MM.1S (cell line): ENCODE data around the gene ARHGAP11A.

ENCODE experiments used
- DNase-seq: peaks from one replicate; pipeline ENCODE4 v3.0.0-alpha.2; 2015
- H2AFZ ChIP-seq: fragments of 300-600 bp; sonication (generic); 2 replicates; pipeline ENCODE4 v1.6.0; 2016; ENCODE audit warnings: antibody characterized with exemption, low read length
- H3F3A ChIP-seq: fragments of 300-600 bp; sonication (generic); 2 replicates; pipeline ENCODE4 v1.6.1; 2016; ENCODE audit warnings: mild to moderate bottlenecking, antibody characterized with exemption, low read length, moderate library complexity, mixed read lengths; ENCODE audit not compliant: insufficient read depth
- H3K27ac ChIP-seq: fragments of 300-600 bp; sonication (generic); 2 replicates; pipeline ENCODE4 v1.5.1; 2016; ENCODE audit warnings: mild to moderate bottlenecking, low read length
- H3K27me3 ChIP-seq: fragments of 300-600 bp; sonication (generic); replicated peaks from 2 replicates; pipeline ENCODE4 v1.6.0; 2016; ENCODE audit warnings: low read length; ENCODE audit not compliant: insufficient read depth
- H3K36me3 ChIP-seq: fragments of 300-600 bp; sonication (generic); replicated peaks from 2 replicates; pipeline ENCODE4 v1.6.1; 2016; ENCODE audit warnings: mild to moderate bottlenecking, low read length, mixed read lengths; ENCODE audit not compliant: insufficient read depth
- H3K4me1 ChIP-seq: fragments of 300-600 bp; sonication (generic); 2 replicates; pipeline ENCODE4 v1.6.1; 2016; ENCODE audit warnings: low read length, mixed read lengths
- H3K4me2 ChIP-seq: fragments of 300-600 bp; sonication (generic); 2 replicates; pipeline ENCODE4 v1.6.0; 2016; ENCODE audit warnings: low read depth, low read length
- H3K4me3 ChIP-seq: fragments of 300-600 bp; sonication (generic); 2 replicates; pipeline ENCODE4 v1.5.1; 2016; ENCODE audit warnings: low read length, mixed read lengths
- H3K79me2 ChIP-seq: fragments of 300-600 bp; sonication (generic); 2 replicates; pipeline ENCODE4 v1.6.1; 2016; ENCODE audit warnings: mixed run types, low read length, mixed read lengths
- H3K9ac ChIP-seq: fragments of 300-600 bp; sonication (generic); 2 replicates; pipeline ENCODE4 v1.6.1; 2016; ENCODE audit warnings: low read length, mixed read lengths
- H3K9me2 ChIP-seq: fragments of 300-600 bp; sonication (generic); replicated peaks from 2 replicates; pipeline ENCODE4 v1.6.1; 2016; ENCODE audit warnings: mild to moderate bottlenecking, low read length, mixed read lengths; ENCODE audit not compliant: insufficient read depth
- H3K9me3 ChIP-seq: fragments of 300-600 bp; sonication (generic); replicated peaks from 2 replicates; pipeline ENCODE4 v1.6.1; 2016; ENCODE audit warnings: mild to moderate bottlenecking, low read length, mixed read lengths; ENCODE audit not compliant: insufficient read depth
- H4K20me1 ChIP-seq: fragments of 300-600 bp; sonication (generic); 2 replicates; pipeline ENCODE4 v1.6.1; 2016; ENCODE audit warnings: mild to moderate bottlenecking, low read length, moderate library complexity, mixed read lengths; ENCODE audit not compliant: insufficient read depth
- EZH2 ChIP-seq: fragments of 300-600 bp; sonication (generic); optimal IDR thresholded peaks from 2 replicates; pipeline ENCODE3; 2017; ENCODE audit warnings: low read depth, mild to moderate bottlenecking, antibody characterized with exemption, low read length, mixed read lengths
- EZH2phosphoT487 ChIP-seq: fragments of 300-600 bp; sonication (generic); IDR thresholded peaks from 2 replicates; pipeline ENCODE4 v1.6.1; 2018; ENCODE audit warnings: antibody characterized with exemption, low read length
- TF ChIP-seq, protein P1 (sequence below): fragments of 300-600 bp; sonication (generic); IDR thresholded peaks from 2 replicates; pipeline ENCODE4 v1.5.1; 2016; ENCODE audit warnings: antibody characterized with exemption, low read length, mixed read lengths

Gene ARHGAP11A

DNA sequence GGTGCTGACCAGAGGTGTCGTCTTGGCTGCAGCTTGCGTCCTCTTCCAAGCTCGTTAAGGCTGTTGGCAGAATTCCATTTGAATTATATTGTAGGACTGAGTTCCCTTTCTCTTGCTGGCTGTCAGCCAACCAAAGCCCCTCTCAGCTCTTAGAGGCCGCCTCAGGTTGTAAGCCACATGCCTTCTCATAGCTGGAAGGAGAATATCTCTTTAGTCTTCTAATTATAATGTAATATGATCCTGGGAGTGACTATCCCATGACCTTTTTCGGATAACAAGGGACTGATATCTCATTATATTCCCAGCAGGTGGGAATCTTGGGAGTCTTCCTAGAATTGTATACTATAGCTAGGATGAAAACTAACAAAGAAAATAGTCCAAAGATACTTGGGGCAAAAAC lies 31.0 kb downstream of the ARHGAP11A start:
- no peak for DNase-seq
- Histone ChIP-seq H3K4me2 (no peak overlapping the region), H3K79me2 (no peaks in the 10 kb centered on the region), H2AFZ (no peak overlapping the region), H3K9me3 (no peaks in the 10 kb centered on the region), H3K4me1 (no peaks in the 10 kb centered on the region), H3K27me3 (no peaks in the 10 kb centered on the region), H3K27ac (no peak overlapping the region), H4K20me1 (no peaks in the 10 kb centered on the region), H3F3A (no peaks in the 10 kb centered on the region), H3K9ac (no peak overlapping the region), H3K36me3 (no peaks in the 10 kb centered on the region), H3K9me2 (no peaks in the 10 kb centered on the region), H3K4me3 (no peak overlapping the region)
- TF ChIP-seq, protein P1, sequence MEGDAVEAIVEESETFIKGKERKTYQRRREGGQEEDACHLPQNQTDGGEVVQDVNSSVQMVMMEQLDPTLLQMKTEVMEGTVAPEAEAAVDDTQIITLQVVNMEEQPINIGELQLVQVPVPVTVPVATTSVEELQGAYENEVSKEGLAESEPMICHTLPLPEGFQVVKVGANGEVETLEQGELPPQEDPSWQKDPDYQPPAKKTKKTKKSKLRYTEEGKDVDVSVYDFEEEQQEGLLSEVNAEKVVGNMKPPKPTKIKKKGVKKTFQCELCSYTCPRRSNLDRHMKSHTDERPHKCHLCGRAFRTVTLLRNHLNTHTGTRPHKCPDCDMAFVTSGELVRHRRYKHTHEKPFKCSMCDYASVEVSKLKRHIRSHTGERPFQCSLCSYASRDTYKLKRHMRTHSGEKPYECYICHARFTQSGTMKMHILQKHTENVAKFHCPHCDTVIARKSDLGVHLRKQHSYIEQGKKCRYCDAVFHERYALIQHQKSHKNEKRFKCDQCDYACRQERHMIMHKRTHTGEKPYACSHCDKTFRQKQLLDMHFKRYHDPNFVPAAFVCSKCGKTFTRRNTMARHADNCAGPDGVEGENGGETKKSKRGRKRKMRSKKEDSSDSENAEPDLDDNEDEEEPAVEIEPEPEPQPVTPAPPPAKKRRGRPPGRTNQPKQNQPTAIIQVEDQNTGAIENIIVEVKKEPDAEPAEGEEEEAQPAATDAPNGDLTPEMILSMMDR: no peak
- no peak for TF ChIP-seq EZH2phosphoT487
- no peak for TF ChIP-seq EZH2

DNA sequence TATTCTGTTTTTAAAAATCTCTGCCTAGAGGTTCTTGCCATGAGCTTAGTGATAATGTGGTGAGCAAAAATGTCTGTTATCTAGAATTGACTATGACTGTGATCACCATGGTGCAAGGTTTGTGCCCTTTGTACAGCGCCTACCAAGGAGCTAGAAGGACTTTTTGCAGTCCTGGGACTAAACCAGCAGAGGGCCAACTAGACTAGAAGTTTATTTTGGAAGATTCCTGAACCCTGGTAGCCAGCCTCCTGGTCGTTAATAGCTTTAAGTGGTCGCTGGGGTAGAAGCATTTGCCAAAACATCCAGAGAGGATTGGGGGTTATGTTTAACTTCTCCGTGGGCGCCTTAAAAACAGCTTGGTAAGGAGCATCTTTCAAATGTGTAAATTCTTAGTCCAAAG lies 34.0 kb downstream of the ARHGAP11A start:
- Histone ChIP-seq H3K9me2 (no peaks in the 10 kb centered on the region), H3K27me3 (no peaks in the 10 kb centered on the region), H3K4me3 (no peak overlapping the region), H4K20me1 (no peaks in the 10 kb centered on the region), H3K9ac (no peak overlapping the region), H3K36me3 (0 out of 2 replicates have a peak, but pooled peaks cover 2% of the 10 kb centered on the region), H3K4me1 (no peaks in the 10 kb centered on the region), H2AFZ (no peak overlapping the region), H3F3A (no peaks in the 10 kb centered on the region), H3K79me2 (no peaks in the 10 kb centered on the region), H3K4me2 (no peak overlapping the region), H3K27ac (no peak overlapping the region), H3K9me3 (no peaks in the 10 kb centered on the region)
- no peak for DNase-seq
- TF ChIP-seq, protein P1: peak; percentile 25
- no peak for TF ChIP-seq EZH2

DNA sequence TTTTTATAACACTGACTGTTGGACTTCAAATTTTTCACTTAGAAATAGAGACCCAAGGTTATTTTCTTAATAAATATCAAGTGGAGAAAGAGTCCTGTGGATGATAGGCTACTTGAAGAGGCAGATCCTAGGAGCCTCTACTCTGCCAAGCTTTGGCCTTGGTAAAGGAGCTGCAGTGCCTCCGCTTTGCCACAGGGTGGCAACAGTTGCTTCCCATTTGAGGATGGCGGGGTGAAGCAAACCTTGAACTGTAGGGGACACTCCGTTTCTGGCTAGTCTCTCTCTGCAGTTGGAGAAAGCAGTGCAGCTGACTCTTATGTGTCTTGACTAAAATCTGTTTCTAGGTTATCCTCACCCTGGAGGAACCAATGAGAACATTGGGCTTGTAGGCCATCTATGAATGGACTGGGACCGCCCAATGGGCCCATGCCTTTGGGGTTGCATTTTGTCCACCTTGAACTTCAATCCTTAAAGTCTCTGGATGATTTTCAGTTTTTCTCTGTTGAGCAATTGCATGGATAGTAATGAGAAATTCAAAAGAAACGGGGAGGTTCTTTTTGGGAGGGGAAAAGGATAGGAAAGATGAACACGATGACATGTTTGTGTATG lies 36.0 kb downstream of the ARHGAP11A start:
- Histone ChIP-seq H3K4me1 (peaks cover 5% of the 10 kb centered on the region; the same call in 1 of the 2 replicates), H3K9me3 (no peaks in the 10 kb centered on the region), H3K79me2 (no peaks in the 10 kb centered on the region), H2AFZ (no peak overlapping the region), H3K27me3 (no peaks in the 10 kb centered on the region), H4K20me1 (no peaks in the 10 kb centered on the region), H3K9ac (no peak overlapping the region), H3K36me3 (0 out of 2 replicates have a peak, but pooled peaks cover 7% of the 10 kb centered on the region), H3F3A (peaks cover 1% of the 10 kb centered on the region), H3K4me2 (no peak overlapping the region), H3K4me3 (no peak overlapping the region), H3K27ac (no peak overlapping the region), H3K9me2 (no peaks in the 10 kb centered on the region)
- peak; percentile 70 for DNase-seq
- TF ChIP-seq EZH2phosphoT487: no peak
- TF ChIP-seq, protein P1: peak; percentile 88
- no peak for TF ChIP-seq EZH2
